ENCODE data around the gene HSDL1. TPM values are rescaled to one million over a fixed set of nuclear protein-coding genes. Genes with fewer than 3 reads are reported as not detected.

Gene HSDL1
- total RNA-seq, 1 experiment from 2014 or later, result 35.8 TPM

DNA sequence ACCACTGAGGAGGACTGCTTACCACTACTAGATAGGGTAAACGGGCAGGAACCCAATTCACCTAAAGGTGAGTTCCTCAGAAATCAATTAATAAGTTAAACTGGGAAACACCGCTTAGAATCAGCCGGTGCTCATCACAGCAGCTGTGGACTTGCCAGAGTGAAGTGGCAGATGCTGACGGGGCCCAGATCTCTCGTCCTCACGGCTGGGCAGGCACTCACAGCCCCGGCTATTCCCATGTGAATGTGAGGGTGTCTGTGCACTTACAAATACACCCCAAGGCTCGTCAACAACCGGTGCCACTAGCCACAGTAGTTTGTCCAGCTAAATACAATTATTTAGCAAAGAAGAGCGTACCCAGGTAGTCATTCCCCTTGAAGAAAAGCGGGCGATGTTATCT is 58.0 kb downstream of the HSDL1 start:
- no peak overlapping the region for H3K27ac ChIP-seq (ENCODE audit: low read depth, low read length)
- RAD21 ChIA-PET (ENCODE audit: low non-redundant PET in 1 of 2, low total read pairs in 2 of 2, uncharacterized antibody in 2 of 2, unreplicated experiment in 2 of 2), result interaction anchor here in 1 of 2 experiments (1.0 kb wide), 1 partner anchor 100 kb away, joined by 3 read pairs; no protein-coding TSS in a partner anchor
- H3K36me3 ChIP-seq (ENCODE audit: control insufficient read depth in 1 of 2, insufficient read depth in 2 of 2, low read length in 2 of 2), result peaks cover 28 to 62% of the 10 kb centered on the region in 2 experiments; a peak in 3 of 4 replicates
- TF ChIP-seq, protein P1, sequence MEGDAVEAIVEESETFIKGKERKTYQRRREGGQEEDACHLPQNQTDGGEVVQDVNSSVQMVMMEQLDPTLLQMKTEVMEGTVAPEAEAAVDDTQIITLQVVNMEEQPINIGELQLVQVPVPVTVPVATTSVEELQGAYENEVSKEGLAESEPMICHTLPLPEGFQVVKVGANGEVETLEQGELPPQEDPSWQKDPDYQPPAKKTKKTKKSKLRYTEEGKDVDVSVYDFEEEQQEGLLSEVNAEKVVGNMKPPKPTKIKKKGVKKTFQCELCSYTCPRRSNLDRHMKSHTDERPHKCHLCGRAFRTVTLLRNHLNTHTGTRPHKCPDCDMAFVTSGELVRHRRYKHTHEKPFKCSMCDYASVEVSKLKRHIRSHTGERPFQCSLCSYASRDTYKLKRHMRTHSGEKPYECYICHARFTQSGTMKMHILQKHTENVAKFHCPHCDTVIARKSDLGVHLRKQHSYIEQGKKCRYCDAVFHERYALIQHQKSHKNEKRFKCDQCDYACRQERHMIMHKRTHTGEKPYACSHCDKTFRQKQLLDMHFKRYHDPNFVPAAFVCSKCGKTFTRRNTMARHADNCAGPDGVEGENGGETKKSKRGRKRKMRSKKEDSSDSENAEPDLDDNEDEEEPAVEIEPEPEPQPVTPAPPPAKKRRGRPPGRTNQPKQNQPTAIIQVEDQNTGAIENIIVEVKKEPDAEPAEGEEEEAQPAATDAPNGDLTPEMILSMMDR (IDR thresholded peaks at IDR 0.05 in 2 of 3, conservative IDR thresholded peaks at IDR 0.05 in 1 of 3; ENCODE audit: borderline replicate concordance in 1 of 3, insufficient read depth in 1 of 3, low read depth in 2 of 3, low read length in 2 of 3), result no peak
- TF ChIP-seq, protein P2, sequence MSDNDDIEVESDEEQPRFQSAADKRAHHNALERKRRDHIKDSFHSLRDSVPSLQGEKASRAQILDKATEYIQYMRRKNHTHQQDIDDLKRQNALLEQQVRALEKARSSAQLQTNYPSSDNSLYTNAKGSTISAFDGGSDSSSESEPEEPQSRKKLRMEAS (IDR thresholded peaks at IDR 0.05), result no peak
- TF ChIP-seq TCF7L2 (IDR thresholded peaks at IDR 0.05; ENCODE audit: borderline replicate concordance, extremely low read depth, insufficient read depth, insufficient read length), result no peak
- no peak for TF ChIP-seq RAD21 (IDR thresholded peaks at IDR 0.05; ENCODE audit: low read depth)
- no peak for TF ChIP-seq SRF (IDR thresholded peaks at IDR 0.05; ENCODE audit: low read depth)
- no peak for TF ChIP-seq SIN3A (IDR thresholded peaks at IDR 0.05; ENCODE audit: low read depth)
- TF ChIP-seq YY1 (IDR thresholded peaks at IDR 0.05; ENCODE audit: extremely low read depth, insufficient replicate concordance, low read depth, low read length), result no peak
- no peak for TF ChIP-seq POLR2AphosphoS5 (IDR thresholded peaks at IDR 0.05; ENCODE audit: low read depth, low read length)
- no peak for TF ChIP-seq ZFX (IDR thresholded peaks at IDR 0.05)
- TF ChIP-seq, protein P3, sequence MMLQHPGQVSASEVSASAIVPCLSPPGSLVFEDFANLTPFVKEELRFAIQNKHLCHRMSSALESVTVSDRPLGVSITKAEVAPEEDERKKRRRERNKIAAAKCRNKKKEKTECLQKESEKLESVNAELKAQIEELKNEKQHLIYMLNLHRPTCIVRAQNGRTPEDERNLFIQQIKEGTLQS (IDR thresholded peaks at IDR 0.05), result no peak
- no peak for TF ChIP-seq CBX3 (IDR thresholded peaks at IDR 0.05; ENCODE audit: low read depth)
- TF ChIP-seq JUND (IDR thresholded peaks at IDR 0.05), result no peak
- no peak for TF ChIP-seq EZH2phosphoT487 (IDR thresholded peaks at IDR 0.05; ENCODE audit: borderline replicate concordance)
- TF ChIP-seq EZH2 (IDR thresholded peaks at IDR 0.05), result no peak
- no peak for TF ChIP-seq POLR2A (IDR thresholded peaks at IDR 0.05; ENCODE audit: borderline replicate concordance, extremely low read depth, insufficient read depth, insufficient read length)
- no peak for TF ChIP-seq CEBPB (IDR thresholded peaks at IDR 0.05; ENCODE audit: low read depth)
- TF ChIP-seq, protein P4, sequence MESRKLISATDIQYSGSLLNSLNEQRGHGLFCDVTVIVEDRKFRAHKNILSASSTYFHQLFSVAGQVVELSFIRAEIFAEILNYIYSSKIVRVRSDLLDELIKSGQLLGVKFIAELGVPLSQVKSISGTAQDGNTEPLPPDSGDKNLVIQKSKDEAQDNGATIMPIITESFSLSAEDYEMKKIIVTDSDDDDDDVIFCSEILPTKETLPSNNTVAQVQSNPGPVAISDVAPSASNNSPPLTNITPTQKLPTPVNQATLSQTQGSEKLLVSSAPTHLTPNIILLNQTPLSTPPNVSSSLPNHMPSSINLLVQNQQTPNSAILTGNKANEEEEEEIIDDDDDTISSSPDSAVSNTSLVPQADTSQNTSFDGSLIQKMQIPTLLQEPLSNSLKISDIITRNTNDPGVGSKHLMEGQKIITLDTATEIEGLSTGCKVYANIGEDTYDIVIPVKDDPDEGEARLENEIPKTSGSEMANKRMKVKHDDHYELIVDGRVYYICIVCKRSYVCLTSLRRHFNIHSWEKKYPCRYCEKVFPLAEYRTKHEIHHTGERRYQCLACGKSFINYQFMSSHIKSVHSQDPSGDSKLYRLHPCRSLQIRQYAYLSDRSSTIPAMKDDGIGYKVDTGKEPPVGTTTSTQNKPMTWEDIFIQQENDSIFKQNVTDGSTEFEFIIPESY (IDR thresholded peaks at IDR 0.05; ENCODE audit: extremely low read depth, insufficient replicate concordance, low read length), result no peak
- CTCF ChIA-PET, result interaction anchor here (0.7 to 2.3 kb wide), 2 partner anchors 14 to 100 kb away, joined by 3 to 17 read pairs; partner anchors contain the start of gene TAF1C
- H3K9me3 ChIP-seq (ENCODE audit: control insufficient read depth in 1 of 2, insufficient read depth in 1 of 2, low read depth in 1 of 2, low read length in 2 of 2), result no peaks in the 10 kb centered on the region
- intact Hi-C loops (cut with micrococcal nuclease), result no loop called here
- no peaks in the 10 kb centered on the region for H3K27me3 ChIP-seq (ENCODE audit: insufficient read depth, low read length)
- BruUV-seq (replicated peaks), result no TSS peak
- no peak for ATAC-seq
- H3K9ac ChIP-seq (ENCODE audit: low read length), result no peak overlapping the region
- POLR2A ChIA-PET, result no interaction called here
- H4K20me1 ChIP-seq (ENCODE audit: insufficient read depth), result no peaks in the 10 kb centered on the region
- no peak overlapping the region for H2AFZ ChIP-seq (ENCODE audit: low read depth, low read length, poor library complexity, severe bottlenecking)
- H3K4me3 ChIP-seq (replicated peaks in 1 of 2; ENCODE audit: low read depth in 1 of 2, low read length in 2 of 2), result no peak overlapping the region
- no peak overlapping the region for H3K4me2 ChIP-seq (ENCODE audit: low read length)
- H3K79me2 ChIP-seq (ENCODE audit: insufficient read depth, low read length), result no peaks in the 10 kb centered on the region
- H3K4me1 ChIP-seq (ENCODE audit: control insufficient read depth in 1 of 2, insufficient read depth in 2 of 2, low read length in 2 of 2), result no peaks in the 10 kb centered on the region
- H3K9me2 ChIP-seq (ENCODE audit: insufficient read depth), result no peaks in the 10 kb centered on the region
- DNase-seq (ENCODE audit: low read depth, low spot score), result no peak

Measured in HCT116 (cell line).